Left renal cortex interstitium (tissue), 4 donors: ENCODE results near the gene CAMK2B. TPM values are rescaled to one million over a fixed set of nuclear protein-coding genes. Genes with fewer than 3 reads are reported as not detected.

ENCODE experiments used
- DNase-seq, 4 donors: peaks; one replicate each; pipeline ENCODE4 v3.0.0-alpha.2; 2013; ENCODE audit warnings: low read depth in 4 of 4, low spot score in 2 of 4, missing footprints in 1 of 4
- polyA plus RNA-seq, 4 donors: library from polyadenylated mRNA; unstranded; fragments of 120-200 nt; gene quantifications; one replicate each; pipeline ENCODE4 v1.2.1, GENCODE V29; 2013; ENCODE audit not compliant: insufficient read length in 4 of 4

The CAMK2B gene
- polyA plus RNA-seq, 4 donors, result 1.7 to 4.3 (median 3.1) TPM

- no peak for DNase-seq
Measured at GRCh38 chr7:44259547-44260457, 65.6 kb downstream of the CAMK2B start.

DNA sequence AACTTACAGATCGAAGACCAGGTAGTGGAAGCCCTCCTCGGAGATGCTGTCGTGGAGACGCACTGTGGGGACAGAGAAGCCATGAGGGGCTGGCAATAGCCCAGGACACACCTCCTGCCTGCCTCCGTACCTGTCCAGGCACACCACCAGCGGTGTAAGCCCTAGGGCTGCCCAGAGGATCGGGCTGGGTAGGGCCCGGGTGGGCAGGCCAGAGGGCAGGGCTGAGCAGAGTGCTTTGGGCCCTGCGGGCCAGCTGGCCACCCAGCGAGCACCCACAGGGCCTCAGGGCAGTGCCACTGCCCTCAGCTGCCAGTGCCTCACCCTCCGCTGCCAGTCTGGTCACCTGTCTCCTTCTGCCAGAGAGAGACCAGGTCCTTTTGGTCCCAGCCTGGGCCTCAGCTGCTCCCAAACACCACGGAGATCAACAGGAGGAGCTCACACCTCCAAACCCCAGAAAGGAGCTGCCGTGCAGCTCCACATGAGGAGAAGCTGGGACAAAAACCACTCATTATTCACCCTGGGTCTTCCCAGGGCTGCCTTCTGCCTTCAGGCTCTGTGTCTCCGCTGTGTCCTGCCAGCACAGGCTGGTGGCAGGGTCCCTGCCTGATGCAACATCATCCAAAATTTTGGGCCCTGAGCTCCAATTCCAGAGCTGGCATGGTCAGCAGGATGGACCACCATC, 66.4 kb downstream of the CAMK2B start:
- DNase-seq, result no peak

DNA sequence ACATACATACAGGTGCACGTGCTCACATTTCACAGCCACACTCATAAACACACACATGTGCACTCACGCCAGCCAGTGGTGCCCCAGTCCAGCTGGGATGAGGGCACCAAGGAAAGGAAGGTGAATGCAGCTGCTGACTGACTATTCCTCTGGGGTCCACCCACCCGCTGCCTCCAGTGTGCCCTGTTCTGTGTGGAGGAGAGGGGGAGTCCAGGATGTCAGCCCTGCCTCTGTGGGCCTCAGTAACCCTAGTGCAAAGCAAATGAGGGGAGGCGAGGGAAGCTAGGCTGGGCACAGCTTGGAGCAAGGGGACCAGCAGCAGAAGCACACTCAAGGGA, 67.0 kb downstream of the CAMK2B start:
- no peak for DNase-seq

DNA sequence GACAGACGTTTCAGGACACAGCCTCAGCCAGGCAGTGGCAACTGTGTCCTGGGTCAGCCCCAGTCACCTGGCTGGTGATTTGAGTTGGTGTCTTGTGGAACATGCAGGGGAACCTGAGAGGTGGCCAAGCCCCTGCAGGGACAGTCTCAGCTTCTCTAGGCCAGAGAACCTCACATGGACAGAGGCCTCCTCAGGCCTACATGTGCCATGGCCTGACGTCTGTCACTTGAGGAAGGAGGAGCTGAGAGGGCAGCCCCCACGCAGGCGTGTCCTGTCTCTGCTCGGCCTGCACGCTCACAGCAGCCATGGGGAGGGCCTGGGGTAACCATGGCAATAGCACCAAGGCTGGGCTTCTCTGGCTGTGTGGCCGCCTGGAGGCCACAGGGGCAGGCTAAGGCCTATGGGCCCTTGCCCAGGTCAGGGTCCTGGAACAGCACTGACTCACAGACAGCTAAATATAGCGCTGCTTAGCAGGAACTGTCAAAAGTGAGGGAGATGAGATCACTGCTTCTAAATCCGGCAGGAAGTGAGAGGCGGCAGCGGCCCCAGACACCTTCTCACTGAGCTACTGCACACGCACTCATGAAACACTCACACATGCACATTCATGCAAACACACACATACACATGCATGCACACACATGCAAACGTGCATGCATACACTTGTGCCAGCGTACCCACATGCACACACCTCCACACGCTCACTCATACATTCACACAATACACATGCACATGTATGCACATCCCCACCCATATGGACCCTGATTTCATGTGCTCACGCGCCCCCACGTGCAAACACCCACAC, 67.6 kb downstream of the CAMK2B start:
- peak in 2 of 4 donors; percentile 35 to 45 for DNase-seq

DNA sequence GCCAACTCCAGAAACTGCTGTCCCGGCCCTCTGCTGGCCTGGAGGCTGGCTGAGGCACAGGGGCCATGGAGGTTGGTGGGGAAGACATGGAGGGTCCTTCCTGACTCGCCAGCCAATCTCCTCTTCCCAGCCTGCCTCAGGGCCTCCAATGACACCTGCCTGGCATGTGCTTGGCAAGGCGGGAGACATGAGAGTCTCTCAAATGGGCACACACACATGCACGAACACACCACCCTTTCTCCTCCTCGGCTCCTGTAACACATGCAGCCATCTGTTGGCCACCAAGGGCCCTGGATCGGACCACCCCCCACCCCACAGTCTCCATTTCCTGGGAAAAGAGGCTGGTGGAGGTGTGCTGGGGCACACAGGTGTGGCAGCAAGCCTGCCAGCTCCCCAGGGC, 68.2 kb downstream of the CAMK2B start:
- DNase-seq, result no peak

DNA sequence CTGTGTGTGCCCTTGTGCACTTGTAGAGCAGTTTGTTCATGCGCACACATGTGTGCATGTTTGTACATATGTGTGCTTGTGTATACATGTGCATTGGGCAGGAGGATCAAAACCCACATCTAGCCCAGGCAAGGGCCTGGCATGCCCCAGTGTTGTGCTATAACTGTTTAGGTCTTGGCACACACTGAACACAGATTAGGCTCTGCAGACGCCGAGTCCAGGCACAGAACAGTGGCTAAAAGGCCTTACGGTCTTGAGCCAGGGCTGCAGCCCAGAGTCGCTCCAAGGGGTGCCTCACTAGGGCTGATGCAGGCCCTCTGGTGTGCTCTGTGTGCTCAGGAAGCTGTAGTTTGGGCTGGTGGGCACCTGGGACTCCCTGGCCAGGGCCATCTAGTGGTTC, 68.9 kb downstream of the CAMK2B start:
- no peak for DNase-seq

GRCh38 chr7:44251881-44252280, 73.5 kb downstream of the CAMK2B start:
- no peak for DNase-seq

DNA sequence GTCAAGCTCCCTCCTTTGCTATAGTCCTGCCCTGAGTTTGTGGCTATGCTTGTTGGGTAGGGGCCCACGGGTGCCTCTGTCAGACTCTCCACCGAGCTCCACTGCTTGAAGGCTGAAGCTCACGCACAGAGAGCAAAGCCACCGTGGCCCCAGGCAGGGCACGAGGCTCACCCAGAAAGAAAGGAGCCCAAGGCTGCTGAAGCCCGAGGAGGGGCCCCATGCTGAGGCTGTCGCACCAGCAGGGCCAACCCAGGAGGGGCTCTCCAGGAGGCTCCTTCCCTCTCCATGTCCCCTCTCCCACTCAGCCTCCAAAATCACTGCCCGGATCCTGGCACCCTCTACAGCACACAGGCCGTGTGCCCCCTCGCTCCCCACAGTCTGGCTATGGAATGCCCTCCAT, 74.1 kb downstream of the CAMK2B start:
- DNase-seq, result no peak

DNA sequence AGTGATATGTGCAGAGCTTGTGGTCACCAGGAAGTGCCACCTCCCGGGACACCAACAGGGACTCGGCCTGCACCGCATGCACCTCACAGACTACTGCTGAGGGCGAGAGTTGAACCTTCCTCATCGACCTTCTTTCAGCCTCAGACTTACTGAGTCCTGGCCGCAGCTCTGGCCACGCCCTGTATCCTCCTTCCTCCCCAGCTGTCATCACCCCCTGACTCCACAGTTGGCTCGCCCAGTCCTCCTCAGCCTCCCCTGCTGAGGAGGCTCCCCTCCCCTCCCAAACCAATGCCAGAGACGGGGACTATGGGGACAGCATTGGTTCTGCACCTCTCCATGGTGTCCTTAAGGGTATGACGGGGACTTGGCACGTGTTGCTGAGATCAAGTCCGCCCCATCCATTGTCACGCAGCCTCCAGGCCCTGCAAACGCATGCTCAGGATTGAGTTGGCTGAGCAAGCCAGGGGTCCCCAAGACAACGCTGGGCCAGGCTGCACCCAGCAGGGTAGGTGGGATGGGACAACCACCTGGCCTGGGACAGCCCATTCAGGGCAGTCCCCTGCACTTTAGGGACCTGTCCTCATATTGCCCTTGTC, 75.7 kb downstream of the CAMK2B start:
- no peak for DNase-seq

- no peak for DNase-seq
Measured at GRCh38 chr7:44247868-44248651, 77.3 kb downstream of the CAMK2B start.

DNA sequence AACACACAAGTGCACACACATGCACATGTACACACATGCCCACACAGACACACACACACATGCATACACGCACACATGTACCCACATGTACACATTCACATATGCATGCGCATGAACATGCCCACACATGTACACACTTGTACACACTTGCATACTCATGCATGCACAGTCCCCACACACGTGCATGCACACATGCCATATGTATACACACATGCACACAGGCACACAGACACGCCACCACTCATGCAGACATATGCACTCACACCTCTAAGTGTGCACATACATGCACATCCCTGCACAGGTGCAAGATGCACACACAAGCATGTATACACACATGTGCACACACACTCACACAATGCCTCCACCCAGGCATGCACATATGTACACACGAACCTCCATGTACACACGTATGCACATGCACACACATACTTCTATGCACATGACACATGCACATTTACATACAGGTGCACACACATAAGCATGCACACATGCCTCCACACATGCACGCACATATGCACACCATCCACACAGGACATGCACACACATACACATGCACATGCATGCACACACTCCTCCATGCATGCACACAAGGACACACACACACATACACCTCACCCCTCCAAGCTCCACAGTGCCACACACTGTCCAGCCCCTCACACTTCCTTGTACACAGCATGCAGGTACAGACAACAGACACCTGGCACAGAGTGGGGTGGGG, 78.8 kb downstream of the CAMK2B start:
- DNase-seq, result no peak

GRCh38 chr7:44244282-44244681, 81.1 kb downstream of the CAMK2B start:
- DNase-seq, result no peak

- DNase-seq, result no peak
Measured at GRCh38 chr7:44242091-44242490, 83.3 kb downstream of the CAMK2B start.

- peak in 3 of 4 donors; percentile 46 to 62 (median 58) for DNase-seq
Measured at GRCh38 chr7:44240983-44241510, 84.3 kb downstream of the CAMK2B start.

DNA sequence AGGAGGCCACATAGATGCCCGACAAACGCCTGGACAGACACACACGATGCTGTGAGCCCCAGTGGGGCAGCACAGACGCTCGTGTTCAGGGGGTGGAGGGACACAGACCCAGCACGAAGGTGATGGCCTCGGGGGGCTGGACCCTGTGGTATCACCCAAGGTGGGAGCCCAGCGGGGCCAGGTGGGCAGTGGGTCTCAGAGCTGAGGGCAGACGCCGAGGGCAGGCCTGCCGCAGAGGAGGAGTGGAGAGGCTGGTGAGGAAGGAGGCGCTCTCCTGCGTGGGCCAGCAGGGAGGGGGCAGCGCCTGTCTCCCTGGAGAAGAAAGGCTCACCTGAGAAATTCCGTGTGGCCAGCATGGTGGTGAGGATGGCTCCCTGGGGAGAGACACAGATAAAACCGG, 85.0 kb downstream of the CAMK2B start:
- DNase-seq, result no peak

- DNase-seq, result no peak
Measured at GRCh38 chr7:44239361-44239760, 86.0 kb downstream of the CAMK2B start.

- DNase-seq, result no peak
Measured at GRCh38 chr7:44238116-44238695, 87.2 kb downstream of the CAMK2B start.

DNA sequence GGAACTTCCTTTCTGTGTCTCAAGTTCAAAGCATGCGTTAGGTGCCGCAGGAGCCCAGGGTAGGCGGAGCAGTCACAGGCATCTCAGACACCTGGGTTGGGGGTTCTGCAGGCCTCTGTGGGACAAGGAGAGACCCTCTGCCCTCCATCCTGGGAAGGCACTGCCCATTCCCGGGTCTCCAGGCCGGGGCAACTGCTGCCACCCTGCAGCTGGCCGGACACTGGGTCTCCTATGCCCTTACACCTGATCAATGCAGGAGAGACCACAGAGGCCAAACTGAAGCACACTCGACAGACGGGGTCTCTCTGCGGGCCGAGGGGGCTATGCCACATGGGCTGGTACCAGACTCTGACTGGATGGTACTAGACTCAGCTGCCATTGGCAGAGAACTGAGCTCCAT, 87.7 kb downstream of the CAMK2B start:
- DNase-seq, result no peak

- DNase-seq, result no peak
Measured at GRCh38 chr7:44236333-44236728, 89.1 kb downstream of the CAMK2B start.
